HepG2 (cell line): ENCODE measurements around the gene POLA1.

Source experiments
- MTF1 ChIP-seq: sonication (generic); formaldehyde crosslinking; IDR thresholded peaks from 2 replicates; pipeline ENCODE4 v1.5.0; 2020; ENCODE audit warnings: missing genetic modification reagents
- TF ChIP-seq, protein P1 (sequence below): sonication (generic); formaldehyde crosslinking; IDR thresholded peaks from 2 replicates; pipeline ENCODE4 v1.5.0; 2020; ENCODE audit warnings: mild to moderate bottlenecking, missing genetic modification reagents, moderate library complexity
- TF ChIP-seq, protein P2 (sequence below): sonication (generic); formaldehyde crosslinking; IDR thresholded peaks from 2 replicates; pipeline ENCODE4 v1.8.1; 2022; ENCODE audit warnings: mild to moderate bottlenecking, missing genetic modification reagents

DNA sequence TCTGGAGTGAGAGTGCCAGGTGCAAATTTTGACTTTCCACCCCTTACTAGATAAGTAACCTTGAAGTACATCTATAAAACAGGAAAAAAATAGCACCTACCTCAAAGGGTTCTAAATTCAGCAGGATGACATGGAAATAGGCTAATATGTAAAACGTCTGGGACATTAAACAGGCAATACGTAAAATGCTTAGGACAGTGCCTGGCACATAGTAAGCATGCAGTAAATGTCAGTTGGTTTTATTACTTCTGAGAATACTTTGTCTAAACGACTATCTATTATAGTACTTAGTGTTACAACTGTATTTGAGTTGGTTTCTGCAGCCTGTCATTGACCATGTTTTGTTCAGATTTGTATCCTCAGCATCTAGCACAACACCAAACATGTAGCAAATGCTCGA lies 251.3 kb downstream of the POLA1 start:
- TF ChIP-seq, protein P1, sequence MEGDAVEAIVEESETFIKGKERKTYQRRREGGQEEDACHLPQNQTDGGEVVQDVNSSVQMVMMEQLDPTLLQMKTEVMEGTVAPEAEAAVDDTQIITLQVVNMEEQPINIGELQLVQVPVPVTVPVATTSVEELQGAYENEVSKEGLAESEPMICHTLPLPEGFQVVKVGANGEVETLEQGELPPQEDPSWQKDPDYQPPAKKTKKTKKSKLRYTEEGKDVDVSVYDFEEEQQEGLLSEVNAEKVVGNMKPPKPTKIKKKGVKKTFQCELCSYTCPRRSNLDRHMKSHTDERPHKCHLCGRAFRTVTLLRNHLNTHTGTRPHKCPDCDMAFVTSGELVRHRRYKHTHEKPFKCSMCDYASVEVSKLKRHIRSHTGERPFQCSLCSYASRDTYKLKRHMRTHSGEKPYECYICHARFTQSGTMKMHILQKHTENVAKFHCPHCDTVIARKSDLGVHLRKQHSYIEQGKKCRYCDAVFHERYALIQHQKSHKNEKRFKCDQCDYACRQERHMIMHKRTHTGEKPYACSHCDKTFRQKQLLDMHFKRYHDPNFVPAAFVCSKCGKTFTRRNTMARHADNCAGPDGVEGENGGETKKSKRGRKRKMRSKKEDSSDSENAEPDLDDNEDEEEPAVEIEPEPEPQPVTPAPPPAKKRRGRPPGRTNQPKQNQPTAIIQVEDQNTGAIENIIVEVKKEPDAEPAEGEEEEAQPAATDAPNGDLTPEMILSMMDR: no peak
- TF ChIP-seq, protein P2, sequence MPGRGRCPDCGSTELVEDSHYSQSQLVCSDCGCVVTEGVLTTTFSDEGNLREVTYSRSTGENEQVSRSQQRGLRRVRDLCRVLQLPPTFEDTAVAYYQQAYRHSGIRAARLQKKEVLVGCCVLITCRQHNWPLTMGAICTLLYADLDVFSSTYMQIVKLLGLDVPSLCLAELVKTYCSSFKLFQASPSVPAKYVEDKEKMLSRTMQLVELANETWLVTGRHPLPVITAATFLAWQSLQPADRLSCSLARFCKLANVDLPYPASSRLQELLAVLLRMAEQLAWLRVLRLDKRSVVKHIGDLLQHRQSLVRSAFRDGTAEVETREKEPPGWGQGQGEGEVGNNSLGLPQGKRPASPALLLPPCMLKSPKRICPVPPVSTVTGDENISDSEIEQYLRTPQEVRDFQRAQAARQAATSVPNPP (CRISPR knock-in tag): no peak
- no peak for TF ChIP-seq MTF1
